HG03135 (cell line): ENCODE results near the gene SLC39A7.

ENCODE experiments used
- ATAC-seq: cut with Tn5 transposase; IDR thresholded peaks from one replicate; pipeline ENCODE4 v1.9.1; 2021; ENCODE audit warnings: mild to moderate bottlenecking, moderate library complexity; ENCODE audit not compliant: unreplicated experiment

SLC39A7 gene

DNA sequence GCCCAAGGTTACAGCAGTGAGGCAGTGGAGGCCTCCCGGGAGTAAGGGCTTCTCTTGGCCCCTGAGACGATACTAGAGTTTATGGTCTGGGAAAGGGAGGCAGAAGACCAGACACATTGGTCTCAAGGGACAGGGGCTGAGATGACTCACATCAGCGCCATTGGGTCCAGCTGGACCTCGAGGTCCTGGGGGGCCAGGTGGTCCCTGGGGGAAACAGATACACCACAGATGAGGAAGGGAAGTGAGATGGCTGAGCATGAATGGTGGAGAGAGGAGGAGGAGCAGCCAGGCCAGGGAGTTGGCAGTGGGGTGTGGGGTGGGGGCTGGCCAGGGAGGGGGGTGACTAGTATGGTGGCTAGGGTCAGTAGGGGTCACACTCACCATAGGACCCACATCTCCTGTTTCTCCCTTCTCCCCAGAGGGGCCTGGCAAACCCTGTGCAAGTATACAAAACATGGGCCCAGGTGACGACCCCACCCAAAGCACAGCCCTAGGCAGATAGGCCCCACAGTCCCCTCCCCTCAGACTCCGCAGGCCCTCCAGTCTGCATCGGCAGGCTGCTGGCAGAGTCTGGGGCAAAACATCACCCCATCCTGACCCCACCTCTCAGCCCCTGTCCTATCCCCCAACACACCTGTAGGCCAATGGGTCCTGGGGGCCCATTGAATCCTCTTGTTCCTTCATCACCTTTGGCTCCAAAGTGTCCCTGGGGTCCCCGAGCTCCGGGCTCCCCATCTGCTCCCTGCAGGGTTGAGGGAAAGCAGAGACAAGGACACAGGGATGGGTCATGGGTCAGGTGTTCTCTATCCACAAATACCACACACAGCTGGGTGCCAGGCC lies 30.3 kb upstream of the SLC39A7 start:
- no peak for ATAC-seq

DNA sequence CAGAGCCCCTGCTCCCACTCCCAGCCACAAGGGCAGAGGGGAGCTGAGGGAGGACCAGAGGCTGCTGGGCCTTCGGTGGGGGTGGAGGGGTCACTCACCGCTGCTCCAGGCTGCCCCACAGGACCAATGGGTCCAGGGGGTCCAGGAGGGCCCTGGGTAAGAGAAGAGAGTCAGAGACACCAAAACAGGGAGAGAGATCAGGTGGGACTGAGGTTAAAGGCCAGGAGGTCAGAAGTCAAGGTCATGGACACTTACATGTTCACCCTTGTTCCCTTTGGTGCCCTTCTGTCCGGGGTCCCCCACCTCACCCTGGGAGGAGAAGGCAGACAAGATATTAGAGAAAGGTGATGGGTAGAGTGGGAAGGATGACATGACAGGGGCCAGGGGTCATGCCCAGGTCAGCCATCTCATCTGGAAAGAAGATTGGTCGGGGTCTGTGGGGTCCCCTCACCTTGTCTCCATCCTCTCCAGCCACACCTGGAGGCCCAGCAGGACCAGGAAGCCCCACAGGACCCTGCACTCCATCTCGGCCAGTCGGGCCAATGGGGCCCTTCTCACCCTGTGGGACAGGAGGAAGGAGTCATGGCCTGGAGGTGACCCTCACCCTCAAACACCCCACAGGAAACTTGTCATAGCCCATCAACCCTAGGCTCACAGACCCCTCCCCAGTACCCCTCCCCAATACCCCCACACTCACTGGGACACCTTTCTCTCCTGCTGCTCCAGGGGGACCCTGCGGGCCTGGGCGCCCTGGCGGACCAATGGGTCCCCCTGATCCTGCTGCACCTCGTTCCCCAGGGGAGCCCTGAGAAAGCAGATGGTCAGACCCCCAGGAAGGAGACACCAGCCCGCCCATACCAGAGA lies 29.4 kb upstream of the SLC39A7 start:
- no peak for ATAC-seq

DNA sequence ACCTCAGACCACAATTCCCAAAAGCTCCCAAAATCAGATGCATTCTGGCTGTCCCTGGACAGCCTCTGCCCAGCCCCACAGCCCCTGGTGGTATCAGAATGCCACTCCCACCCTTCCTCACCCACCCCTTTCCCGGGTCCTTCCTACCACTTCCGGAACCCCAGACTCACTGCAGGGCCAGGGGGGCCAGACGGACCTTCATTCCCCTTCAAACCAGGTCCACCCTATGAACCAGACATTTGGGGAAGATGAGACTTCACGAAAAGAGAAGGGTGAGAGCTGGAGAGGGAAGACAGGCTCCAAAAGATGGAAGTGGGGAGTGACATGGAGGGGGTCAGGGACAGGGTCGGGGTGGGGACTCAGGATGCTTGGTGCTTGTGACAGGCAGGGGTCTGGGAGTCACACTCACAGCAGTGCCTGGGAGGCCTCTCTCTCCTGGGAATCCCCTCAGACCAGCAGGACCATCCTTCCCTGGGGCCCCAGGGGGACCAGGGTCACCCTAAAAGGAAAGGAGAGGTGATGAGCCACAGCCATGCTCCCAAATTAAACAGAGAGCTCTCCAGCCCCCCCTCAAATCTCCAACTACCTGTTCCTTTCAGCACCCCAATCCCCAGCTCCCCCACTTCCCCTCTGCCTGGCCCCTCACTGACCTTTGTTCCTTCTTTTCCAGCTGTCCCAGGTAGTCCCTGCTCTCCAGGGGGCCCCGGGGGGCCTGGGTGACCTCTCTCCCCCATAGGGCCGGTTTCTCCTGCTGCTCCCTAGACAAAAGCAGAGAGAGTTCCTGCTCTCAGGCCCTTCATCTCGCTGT lies 28.6 kb upstream of the SLC39A7 start:
- ATAC-seq: no peak

DNA sequence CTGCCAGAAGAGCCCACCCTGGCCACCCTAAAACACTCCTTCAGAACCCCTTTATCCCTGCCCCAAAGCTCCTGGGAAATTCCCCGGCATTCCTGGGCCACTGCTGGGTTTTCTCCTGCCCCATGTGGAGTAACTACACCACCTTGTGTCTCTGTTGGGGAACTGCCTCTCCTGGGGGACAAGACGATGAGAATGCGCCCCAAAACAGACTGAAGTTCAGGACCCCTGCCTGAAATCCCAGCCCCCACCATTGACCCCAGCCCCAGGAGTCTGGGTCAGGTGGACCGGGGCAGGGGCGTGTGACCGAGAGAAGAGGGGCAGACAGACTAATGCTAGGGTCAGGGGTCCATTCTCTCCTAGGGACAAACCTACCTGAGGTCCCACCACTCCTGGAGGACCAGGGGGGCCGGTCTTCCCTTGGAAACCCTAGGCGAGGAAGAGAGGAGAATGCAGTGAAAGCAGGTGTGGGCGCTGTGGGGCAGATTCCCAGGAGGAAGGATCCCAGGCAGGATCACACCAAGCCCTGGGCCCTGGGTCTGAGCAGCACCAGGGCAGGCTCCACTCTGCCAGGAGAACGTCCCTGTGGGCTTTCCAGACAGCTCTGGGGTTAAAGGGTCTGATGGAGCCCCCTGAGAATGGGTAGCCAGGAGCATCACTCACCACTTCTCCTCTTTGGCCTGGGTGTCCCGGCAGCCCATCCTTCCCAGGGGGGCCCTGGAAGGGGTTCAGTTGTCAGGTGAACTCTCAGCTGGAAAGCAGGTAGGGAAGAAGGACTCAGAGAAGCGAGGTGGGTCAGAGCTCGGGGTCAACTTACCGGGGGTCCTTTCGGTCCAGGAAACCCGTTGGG lies 27.8 kb upstream of the SLC39A7 start:
- ATAC-seq: no peak

DNA sequence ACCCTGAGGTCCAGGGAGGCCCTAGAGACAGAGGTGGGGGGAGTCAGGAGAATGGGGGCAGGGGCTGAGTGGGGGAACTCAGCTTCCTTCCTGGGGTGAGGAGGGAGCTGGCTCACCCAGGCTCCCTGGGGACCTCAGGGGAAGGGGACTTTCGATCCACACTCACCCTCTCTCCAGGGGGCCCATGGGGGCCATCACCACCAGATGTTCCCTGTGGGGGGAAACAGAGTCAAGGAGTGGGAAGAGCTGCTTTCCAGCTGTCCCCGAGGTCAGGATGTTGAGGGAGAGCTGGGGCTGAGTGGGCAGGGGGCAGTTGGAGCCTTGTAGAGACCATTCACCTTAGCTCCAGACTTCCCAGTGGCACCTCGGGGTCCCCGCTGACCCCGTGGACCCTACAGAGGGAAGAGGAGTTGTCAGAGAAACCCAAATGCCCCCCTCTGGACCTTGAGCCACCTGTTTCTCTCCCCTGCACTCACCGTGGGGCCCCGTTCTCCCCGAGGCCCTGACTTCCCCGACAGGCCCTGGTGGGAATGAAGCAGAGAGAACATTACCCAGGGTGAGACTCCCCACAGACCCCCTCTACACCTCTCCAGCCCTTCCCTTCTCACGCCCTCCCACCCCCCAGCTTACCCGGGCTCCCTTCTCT lies 27.0 kb upstream of the SLC39A7 start:
- no peak for ATAC-seq

DNA sequence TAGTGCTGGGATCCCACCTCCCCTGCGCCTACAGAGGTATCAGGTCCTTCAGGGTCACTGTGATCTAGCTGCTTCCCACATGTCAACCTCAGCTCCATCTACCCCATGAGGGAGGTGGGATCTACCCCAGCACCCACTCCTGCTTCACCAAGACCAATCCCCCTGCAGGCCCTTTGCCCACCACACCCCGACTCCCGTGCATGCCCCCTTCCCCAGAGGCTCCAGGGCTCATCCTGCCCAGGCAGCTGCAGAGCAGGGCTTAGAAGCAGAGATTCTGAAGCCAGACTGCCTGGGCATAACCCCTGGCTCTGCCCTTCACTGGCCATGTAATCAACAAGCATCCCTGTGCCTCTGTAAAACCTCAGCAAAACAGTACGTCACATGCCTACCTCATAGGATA lies 25.9 kb upstream of the SLC39A7 start:
- no peak for ATAC-seq

DNA sequence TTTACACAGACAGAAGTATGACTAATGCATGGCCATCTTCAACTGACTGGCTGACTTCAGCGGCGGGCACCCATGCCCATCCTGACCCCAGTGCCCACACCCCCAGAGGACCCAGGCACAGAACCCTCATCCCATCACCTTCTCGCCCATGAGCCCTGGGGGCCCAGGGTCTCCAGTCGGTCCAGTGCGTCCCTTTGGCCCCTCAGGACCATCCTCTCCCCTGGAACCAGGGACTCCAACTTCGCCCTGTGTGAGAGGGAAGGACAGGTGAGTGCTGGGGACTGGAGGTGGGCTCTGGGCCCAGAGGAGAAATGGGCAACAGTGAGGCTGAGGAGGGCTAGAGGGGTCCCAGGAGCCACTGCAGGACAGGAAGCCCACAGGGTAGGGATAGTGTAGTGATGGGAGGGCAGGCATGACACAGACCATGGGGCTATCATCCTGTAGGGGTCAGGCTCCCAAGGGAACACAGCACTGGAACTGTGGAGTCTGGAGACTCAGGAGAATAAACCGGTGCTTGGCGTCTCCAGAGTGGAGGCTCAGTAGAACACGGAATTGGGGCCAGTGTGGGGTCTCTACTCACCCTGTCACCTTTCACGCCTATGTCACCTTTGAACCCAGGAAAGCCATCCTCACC lies 25.1 kb upstream of the SLC39A7 start:
- ATAC-seq: no peak

DNA sequence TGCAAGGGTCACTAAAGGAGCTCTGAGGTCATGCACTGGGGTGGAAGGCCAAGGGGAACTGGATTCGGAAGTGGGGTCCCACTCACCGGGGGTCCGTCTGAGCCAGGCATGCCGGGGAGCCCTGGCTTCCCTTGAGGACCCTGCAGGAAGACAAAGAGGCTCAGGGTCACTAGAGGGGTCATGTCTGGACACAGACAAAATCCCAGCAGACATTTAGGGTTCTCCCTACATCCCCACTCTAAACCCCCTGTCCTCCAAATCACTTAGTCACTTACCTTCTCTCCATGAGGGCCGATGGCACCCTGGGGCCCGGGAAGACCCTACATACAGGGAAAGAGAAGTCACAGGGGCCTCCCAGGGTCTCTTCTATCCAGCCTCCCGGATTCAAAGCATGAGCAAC lies 23.8 kb upstream of the SLC39A7 start:
- no peak for ATAC-seq

DNA sequence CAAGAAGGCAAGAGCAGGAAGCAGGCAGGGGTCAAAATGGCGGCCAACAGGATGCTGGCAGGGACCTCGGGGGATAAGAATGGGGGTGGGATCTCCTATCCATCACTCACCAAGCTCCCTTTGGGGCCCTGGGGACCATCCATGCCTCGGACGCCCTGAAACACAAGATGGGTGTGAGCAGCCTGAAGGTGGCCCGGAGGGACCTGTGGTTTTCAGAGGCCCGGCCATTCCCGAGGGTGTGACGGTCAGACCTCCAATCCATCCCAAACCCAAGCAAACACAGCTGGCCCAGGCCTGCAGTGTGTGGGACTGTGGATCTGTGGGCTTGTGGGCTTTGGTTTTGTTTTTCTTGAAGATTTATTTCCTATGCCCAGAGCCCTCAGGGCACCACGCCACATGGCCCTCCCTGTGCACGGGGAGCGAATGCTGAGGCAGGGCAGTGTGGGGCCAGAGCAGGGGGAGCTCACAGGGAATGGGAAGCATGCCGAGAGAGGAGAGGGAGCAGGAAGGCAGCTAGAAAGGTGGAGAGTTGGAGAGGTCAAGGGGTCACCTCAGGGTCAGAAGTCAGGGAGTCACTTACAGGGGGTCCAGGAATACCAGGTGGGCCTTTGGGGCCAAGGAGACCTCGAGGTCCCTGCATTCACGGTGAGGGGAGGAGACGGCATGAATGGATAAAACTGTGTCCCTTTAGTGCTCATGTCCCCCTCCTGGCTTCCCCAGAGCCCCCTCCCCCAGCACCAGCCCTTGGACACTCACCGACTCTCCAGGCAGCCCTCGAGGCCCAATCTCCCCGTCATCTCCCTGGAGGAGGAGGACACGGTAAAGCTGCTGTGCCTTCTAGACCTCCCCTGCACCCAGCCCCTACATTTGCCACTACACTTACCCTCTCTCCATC lies 22.9 kb upstream of the SLC39A7 start:
- ATAC-seq: no peak

DNA sequence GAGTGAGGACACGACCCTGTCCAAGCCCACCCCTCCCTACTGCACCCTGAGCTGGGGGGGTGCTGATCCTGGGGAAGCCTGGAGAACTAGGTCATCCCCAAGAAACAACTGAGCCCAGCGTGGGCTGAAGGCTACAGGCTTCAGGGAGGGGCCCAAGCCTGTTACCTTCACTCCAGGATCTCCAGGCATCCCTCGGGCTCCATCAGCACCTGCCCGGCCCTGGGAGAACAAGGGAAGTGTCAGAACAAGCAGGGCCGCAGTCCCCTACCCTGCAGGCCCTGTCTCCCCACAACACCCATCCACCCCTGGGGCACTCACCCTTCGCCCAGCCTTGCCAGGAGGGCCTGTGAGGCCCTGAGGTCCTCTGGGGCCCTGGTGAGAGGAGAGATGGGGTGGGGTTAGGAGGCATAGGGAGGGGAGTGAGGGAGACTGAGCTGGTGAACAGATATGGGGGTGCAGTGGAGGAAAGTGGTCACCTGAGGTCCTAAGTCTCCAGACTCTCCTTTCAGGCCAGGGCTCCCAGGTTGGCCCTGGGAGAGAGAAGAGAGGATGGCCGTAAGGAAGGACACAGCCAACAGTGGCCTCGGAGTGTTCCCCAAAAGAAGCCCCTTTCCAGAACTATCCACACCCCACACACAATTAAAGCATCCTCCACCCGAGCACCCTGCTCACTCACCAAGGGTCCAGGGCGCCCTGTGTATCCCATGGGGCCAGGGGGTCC lies 21.8 kb upstream of the SLC39A7 start:
- no peak for ATAC-seq

DNA sequence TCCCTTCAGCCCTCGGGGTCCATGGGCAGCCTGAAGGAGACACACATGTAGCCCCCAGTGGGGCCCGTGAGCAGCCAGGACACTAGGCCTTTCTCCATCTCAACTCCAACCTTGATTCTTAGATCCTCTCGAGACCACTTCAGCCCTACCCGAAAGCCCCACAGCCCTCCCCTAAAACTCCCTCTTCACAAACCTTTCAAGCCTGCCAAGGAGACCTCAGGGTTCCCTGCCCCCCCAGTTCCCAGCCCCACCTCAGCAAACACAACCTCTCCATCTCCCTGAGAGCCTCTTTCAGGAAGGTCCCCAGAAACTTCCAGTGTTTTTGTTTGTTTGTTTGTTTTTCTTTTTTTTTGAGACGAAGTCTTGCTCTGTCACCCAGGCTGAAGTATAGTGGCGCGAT lies 19.5 kb upstream of the SLC39A7 start:
- ATAC-seq: no peak

DNA sequence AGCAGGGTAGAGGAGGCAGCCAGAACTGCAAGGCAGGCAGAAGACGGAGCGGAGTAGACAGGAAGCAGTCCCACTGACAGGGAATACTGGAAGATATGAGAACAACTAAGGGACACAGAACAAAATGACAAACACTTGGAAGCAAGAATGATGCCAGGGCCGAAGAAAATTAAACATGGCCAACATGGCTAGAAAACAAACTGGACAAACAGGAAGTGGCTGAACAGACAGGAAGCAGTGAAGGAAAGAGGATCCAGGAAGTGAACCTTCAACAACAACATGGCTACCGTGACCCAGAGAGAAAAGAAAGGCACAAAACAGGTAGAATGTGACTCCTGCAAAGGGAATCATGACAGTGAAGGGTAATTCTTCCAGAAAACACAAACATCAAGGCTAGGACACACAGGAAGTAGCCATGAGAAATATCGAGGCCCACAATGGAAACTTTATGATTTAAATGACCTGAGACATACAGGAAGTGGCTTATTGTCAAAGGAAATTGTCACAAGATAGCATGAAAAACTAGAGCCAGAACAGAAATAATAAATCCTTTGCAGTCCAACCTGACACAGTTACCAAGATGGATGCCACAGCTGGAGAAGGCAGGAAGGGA lies 17.5 kb upstream of the SLC39A7 start:
- no peak for ATAC-seq

DNA sequence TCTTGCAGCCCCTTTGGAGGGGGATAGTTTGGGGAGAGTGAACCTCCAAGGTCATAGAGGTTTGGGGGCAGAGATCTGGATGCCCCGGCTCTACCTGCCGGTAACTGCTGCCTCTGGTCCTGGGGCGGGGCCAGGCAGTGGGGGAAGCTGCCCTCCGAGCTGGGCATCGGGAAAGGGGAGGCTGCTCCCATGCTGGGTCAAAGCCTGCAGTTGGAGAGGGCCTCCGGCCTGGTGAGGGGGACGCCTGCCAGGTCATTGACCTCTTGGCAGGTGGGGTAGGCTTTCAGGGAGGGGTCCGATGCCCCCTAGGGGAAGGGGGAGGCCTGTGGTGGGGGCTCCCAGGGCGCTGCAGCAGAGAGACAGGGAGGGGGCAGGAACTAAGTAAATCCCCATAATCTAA lies 15.5 kb upstream of the SLC39A7 start:
- ATAC-seq: no peak

DNA sequence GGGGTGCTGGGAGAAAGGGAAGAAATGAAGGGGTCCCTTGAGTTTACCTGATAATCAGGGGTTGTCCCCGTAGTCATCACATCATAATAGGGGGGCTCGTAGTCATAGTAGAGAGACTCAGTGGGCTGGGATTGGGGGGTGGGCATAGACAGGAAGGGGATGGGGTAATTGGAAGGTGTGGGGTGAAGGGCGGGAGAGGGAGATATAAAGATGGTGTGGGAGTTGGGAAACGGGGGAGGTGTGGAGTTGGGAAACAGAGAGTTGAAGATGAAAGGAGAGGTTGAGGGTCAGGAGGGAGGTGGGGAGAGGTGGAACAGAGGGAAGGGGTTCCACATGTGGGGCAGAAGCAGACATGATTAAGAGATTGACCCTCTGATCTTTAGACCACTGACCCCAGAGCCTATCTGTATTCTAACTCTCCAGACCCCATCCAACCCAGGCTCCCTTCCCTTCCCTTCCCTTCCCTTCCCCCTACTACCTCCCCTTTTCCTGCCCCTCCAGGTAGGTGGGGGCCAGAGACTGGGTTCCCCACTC lies 14.9 kb upstream of the SLC39A7 start:
- ATAC-seq: no peak

DNA sequence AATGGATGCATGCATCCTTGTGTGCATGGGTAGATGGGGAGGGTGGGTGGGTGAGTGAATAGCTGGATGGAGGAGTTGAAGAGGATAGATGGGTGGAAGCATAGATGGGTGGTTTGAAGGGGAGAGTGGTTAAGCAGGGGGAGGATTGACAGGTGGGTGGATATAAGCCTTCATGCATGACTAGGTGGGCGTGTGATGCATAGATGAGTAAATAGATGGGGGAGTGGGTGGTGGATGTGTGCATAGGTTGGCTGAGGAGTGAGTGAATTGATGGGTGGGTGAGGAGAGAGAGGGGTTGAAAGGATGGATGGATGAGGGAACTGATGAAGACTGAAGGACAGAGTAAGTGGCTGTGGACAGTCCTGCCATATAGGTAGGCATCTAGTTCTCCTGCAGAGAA lies 12.9 kb upstream of the SLC39A7 start:
- no peak for ATAC-seq

DNA sequence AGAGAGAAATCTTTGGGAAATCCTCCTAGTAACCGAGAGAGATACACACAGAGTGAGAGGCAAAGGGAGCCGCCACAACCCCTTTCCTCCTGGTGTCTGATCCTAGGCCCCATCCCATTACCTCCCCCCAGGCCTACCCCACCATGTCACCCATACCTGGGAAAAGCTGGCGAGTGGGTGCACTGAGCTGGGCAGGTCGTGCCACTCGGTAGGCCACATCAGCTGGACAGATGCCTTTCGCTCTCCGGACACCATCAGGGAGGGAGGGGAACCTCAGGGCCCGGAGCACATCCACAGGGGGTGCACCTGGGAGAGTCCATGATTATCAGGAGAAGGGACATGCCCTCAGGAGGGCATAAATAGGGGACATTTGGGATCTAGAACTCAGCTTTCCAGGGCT lies 11.5 kb upstream of the SLC39A7 start:
- ATAC-seq: no peak
